GM21717 (cell line): ENCODE results near the gene CRYBG3.
A peak's percentile ranks its signal among the peaks of the same experiment; 100 is the strongest.
"Not testable (repeated sequence)": the region's sequence is repeated elsewhere in the genome, so short reads cannot be mapped to it uniquely, and the experiment has no call there.

ENCODE experiments used
- ATAC-seq: cut with Tn5 transposase; IDR thresholded peaks from one replicate; pipeline ENCODE4 v1.9.1; 2021; ENCODE audit warnings: mild to moderate bottlenecking, moderate library complexity; ENCODE audit not compliant: unreplicated experiment

Gene CRYBG3

DNA sequence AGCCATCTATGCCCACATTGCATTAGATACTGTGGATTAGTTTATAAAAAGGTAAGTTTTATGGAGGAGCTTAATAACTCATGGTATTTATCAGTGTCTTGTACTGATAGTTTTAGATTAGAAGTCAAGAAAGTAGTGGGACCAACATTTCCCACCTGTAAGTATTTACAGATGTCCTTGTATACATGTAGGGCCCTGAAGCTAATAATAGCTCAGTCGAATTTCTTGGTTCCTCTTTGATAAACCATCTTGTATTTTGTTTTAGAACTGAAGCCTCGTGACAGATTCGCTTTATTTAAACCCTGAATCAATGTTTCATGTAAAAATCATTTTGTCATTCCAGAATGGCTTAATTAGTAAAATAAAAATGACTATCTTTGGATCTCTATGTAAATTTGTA lies 73.4 kb downstream of the CRYBG3 start:
- peak; percentile 89 for ATAC-seq

DNA sequence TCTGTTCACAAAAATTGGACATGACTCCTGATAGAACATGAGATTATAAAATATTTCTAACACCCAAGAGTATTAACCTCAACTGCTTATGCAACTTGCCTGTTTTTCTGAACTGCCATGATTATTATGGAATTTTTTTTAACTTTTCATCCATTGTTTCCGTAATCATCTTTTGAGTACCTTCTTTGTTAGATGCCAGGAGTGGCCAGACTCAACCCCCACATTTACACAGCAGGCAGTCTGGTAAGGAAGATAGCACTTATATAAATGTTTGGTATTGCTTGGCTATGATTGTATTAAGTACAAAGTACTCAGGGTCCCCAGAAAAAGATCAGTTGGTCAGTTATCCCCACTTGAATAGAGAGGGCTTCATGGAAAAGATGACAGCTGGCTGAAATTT lies 74.3 kb downstream of the CRYBG3 start:
- ATAC-seq, result no peak

DNA sequence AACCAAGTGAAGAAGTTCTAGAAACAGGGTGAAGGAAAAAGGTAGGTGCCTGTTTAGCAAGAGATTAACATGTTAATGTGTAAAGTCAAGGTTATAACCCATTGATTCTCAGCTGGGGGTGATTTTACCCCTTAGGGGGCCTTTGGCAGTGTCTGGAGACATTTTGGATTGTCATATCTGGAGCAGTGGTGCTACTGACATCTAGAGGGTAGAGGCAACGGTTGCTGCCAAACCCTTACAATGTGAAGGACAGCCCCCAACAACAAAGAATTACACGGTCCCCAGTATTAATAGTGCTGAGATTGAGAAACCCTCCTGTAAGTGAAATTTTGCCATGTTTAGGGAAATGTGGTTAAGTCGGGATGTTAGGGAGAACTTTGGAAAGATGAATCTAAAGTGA lies 74.7 kb downstream of the CRYBG3 start:
- no peak for ATAC-seq

DNA sequence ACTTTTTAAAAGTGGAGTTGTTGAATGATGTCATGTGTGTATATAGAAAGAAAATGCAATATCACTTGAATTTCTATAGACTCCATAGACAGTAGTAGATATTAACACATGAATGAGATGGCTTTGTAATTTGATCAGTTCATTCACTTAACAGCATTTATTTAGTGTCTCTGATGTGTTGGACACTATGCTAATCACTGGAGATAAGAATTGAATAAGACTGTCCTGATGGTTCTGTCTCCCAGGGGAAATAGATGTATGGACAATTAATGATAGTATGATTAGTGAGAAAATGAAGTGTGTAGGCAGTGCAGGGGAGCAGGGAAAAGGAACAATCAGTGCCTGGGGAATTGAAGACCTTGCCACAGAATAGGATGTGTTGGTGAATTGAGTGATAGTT lies 77.5 kb downstream of the CRYBG3 start:
- no peak for ATAC-seq

DNA sequence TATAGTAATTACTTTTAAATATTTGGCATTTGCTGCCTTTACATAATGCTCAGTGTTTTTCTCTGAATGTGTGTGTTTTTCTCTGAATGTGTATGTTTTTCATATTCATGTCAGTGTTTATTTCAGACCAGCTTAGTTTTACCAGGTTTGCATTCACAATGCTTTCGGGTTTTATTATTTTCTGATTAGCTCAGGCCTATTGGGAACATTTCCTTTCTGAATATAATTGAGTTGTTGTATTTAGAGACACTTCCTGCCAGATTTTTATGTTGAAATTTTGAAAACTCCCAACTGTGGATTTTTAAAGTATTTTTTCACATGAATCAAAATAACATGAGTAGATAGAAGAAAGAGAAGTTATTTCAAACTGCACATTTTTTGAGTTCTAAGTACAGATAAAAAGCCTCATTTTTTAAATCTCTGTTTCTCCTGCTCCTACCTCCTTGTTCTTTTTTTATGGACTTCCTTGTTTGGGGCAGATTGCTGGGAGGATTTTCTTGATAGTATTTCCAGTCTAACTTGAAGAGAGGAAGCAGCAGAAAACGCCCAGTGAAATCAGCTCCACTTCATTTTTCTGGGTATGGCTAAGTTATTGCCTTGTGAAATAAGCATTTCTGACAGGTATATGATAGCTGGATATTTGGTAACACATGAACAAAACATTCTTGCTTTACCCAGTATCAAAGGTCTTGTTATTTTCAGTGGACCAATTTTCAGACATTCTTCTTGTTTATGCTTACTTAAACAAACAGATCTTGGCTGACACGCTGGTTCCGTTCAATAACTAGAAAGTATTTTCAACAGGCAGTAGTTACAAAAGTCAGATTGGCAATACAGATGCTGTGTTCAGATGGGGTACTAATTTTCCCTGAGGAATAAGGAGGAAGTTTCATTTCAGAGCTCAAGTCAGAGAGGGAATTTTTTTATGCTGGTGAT lies 79.8 kb downstream of the CRYBG3 start:
- no peak for ATAC-seq

DNA sequence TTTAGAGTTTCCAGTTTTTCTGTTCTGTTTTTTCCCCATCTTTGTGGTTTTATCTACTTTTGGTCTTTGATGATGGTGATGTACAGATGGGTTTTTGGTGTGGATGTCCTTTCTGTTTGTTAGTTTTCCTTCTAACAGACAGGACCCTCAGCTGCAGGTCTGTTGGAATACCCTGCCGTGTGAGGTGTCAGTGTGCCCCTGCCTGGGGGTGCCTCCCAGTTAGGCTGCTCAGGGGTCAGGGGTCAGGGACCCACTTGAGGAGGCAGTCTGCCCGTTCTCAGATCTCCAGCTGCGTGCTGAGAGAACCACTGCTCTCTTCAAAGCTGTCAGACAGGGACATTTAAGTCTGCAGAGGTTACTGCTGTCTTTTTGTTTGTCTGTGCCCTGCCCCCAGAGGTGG lies 88.0 kb downstream of the CRYBG3 start:
- ATAC-seq, result not testable (repeated sequence)

DNA sequence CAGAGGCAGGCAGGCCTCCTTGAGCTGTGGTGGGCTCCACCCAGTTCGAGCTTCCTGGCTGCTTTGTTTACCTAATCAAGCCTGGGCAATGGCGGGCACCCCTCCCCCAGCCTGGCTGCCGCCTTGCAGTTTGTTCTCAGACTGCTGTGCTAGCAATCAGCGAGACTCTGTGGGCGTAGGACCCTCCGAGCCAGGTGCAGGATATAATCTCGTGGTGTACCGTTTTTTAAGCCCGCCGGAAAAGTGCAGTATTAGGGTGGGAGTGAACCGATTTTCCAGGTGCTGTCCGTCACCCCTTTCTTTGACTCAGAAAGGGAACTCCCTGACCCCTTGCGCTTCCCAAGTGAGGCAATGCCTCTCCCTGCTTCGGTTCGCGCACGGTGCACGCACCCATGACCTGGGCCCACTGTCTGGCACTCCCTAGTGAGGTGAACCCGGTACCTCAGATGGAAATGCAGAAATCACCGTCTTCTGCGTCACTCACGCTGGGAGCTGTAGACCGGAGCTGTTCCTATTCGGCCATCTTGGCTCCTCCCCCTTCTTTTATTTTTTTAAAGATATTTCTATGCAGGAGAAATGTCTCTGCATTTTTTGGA lies 88.5 kb downstream of the CRYBG3 start:
- not testable (repeated sequence) for ATAC-seq

DNA sequence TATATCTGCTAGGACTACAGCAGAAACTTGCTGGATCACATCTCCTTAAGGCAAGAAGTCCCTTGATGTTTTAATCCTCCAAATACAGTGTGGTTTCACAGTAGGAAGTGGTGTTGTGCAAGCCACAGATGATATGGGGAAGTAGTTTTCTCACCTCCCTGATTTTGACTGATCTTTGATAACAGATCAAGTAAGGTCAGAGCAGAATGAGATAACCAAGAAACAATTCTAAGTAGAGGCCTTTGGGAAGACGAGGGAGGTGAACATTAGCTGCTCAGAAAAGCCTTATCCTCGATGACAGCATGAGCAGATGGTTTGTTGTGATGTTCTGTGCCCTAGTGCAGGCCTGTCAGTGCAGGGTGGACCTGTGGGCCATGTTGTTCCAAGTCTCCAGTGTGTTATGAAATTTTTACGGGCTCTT lies 89.1 kb downstream of the CRYBG3 start:
- ATAC-seq, result no peak

DNA sequence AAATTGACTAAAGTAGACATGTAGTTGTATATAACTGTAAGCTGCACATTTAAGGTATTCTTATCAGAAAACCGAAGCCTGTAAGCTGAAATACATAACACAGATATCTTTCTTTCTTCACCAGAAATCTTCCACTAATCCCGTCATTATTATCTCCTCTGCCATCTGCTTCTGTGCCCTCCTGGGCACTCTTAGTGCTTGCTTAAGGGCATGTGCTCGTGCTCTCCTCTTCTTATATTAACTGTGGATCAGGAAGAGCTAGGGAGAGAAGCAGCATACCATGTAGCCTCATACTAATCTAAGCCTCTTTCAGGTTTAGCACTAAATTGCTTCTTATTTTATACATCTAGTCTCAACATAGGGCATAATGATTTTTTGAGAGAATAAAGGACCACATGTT lies 89.6 kb downstream of the CRYBG3 start:
- no peak for ATAC-seq

DNA sequence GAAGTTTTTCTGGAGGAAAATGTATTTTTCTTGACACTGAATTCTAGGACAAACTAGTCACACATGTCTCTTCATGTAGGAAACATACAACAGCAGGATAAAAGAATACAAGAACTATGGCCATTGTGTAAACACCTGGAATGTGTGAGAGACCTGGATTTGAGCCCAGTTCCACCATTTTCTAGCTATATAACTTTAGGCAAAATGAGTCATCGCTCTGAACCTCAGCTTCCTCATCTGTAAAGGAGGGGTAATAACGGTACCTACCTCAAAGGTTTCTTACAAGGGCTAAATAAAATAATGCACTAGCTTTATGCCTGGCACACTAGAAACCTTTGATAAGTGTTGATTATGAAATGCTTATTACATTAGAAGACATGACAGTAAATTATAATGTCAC lies 92.6 kb downstream of the CRYBG3 start:
- no peak for ATAC-seq

DNA sequence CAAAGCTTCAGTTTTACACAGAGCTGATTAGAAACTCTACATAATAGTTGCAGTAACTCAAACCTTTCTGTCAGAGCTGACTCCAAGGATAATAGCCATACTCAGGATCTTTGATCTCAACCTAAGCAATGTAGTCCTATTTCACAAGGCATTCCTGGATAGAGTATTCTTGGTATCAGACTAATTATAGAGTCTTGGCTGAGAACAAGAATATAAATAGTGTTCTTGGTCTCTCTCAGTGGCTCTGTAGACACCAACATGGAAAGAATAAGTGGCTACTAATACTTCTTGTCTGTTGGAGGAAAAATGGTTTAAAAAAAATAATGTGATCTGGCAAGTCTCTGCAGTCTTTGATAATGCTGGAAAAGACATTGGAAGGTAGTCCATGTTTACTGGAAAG lies 94.8 kb downstream of the CRYBG3 start:
- no peak for ATAC-seq

DNA sequence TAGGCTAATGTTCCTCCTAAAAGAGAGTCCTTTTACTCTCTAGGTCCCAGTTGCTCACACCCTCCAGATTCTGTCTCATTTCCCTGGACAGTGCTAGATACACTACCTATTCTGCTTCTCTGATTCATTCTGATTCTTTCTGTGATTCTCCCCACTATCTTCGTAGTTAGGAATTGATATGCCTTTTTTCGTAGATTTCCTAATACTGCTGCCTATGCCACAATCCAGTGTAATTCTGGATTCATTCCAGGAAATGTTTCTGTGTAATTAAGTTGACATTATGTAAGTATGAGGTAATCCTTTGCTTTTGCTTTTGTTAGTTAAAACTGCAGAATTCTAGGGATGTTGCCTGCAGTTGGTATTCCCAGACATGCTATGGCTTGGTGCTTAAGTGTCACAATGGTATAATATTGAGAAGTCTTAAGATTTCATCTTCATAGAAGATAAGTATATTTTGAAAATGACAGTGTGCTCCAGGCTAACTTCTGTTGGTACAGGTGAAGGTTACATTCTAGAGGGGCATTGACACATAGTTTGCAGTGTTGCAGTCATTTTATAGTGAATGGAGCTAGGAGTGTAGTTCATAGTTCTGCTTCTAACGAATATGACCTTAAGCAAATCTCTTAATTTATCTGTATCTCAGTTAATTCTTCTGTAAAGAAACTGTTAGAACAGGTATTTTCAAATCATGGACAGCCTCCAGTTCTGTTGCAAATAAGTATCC lies 96.2 kb downstream of the CRYBG3 start:
- no peak for ATAC-seq

DNA sequence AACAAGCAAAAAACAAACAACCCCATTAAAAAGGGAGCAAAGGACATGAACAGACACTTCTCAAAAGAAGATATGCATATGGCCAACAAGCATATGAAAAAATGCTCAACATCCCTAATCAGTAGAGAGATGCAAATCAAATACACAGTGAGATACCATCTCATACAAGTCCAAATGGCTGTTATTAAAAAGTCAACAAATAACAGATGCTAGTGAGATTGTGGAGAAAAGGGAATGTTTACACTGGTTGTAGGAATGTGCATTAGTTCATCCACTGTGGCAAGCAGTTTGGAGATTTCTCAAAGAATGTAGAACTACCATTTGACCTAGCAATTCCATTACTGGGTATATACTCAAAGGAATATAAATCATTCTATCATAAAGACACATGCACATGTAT lies 105.9 kb downstream of the CRYBG3 start:
- no peak for ATAC-seq

DNA sequence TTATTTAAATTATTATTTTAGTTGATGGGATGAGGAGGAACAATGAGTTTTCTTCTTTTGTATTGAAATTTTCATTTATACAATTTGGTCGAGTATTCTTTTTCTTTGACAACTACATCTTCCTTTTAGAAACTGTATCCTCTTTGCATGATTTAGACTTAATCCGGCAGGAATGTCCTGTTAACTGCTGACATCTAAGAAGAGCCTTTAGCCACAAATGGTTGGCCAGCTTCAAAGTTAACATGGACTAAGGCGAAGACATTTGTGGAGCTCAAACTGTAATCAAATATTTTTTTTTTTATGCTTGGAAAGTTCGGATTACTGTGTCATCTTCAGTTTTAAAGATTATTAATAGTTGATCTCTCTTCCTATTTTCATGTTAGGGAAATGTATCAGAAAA lies 107.2 kb downstream of the CRYBG3 start:
- ATAC-seq, result no peak

DNA sequence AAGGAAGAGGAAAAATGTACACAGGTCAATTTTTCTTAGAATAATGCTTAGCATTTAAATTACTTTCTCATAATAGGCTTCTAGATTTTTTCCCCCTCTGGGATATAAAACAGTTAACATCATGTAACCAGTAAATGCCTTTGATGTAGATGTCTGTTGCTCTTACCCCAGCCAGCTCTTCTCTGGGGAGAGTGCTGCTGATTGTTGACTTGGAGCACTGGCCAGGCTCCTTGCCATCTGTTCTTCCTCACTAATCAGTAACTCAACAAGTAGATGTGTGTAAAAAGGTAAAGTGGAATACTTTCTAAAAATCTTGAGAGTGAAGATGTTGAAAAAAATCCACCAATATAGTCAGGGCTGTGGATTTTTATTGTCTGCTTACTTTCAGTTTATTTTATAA lies 108.2 kb downstream of the CRYBG3 start:
- ATAC-seq, result no peak

DNA sequence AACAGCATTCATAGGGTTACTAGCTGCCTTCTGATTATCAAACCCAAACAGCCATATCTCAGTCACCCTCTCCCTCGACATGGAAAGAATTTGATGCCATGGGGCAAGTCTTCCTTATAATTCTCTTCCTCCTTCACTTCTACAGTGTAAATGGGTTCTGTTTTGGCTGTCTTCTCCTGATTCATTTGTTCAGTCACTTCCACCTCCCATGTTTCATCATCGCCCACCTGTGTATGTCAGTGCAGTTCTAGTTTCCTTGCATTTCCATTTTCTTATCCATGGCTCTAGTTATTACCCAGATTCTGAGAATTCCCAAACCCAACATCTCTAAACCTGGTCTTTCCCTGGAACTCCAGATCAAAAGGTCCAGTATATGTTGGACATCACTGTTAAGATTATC lies 109.4 kb downstream of the CRYBG3 start:
- no peak for ATAC-seq

DNA sequence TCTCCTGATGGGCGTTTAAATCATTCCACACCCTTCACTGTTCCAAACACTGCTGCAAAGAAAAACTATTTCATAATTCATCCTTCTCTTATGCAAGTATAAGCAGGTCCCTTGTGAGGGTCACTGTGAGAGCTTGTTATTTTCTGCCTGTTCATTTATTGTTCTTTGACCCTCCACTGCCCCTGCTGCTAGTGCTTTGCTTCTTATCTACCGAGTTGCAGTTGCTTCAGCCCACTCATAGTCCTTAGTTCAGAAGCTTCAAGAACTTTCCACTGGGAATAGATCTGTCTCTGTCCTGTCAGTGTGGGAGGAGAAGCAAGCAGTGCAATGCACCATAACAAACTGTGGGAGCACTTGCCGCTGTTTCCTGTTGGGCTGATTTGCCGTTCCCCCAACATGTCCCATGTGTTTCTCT lies 110.6 kb downstream of the CRYBG3 start:
- no peak for ATAC-seq

DNA sequence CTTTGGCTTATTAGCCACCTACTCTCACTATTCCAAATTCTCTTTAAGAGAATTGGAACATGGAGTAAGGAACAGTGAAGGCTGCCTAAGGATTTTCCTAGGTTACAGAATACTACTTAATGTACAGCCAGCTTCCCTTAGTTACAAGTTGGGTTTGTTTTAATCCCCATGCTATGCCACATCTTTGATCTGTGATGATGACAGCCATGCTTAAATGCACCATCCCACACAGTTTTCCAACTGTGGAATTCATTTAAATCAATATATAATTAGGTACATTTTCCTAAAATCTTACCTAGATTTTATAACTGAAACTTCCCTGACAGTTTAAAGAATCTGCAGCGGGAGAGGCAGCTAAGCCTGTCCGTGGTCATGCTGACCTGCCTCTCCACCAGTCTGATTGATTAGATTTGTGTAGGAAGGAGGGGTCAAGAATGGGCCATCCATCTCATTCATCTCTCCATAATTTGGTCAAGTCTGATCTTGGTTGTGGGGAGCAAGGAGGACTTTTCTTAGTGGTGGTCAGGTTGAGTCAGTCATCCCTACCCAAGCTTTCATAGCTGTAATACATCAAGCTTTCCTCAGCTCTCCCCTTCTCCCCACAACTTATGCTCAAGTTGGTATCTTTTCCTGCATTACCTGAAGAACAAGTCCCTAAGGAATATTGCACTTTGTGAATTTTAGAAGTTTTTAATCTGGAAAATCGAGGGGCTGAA lies 113.3 kb downstream of the CRYBG3 start:
- ATAC-seq, result no peak

DNA sequence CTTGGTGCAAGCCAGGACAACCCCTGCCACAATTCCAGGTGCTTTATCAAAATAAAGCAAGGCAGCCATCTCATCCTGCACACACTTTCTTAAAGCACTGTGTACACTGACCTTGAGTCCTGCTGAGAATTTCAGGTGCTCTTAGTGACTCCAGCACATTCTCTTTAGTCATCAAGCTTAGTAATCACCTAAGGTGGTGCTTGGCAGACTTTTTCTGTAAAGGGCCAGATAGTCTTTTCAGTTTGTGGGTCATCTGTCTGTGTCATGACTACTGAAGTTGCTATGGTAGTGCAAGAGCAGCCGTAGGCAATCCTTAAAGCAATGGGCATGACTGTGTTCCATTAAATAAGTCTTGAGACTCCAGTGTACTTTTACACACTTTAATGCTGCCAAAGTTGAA lies 114.0 kb downstream of the CRYBG3 start:
- no peak for ATAC-seq

DNA sequence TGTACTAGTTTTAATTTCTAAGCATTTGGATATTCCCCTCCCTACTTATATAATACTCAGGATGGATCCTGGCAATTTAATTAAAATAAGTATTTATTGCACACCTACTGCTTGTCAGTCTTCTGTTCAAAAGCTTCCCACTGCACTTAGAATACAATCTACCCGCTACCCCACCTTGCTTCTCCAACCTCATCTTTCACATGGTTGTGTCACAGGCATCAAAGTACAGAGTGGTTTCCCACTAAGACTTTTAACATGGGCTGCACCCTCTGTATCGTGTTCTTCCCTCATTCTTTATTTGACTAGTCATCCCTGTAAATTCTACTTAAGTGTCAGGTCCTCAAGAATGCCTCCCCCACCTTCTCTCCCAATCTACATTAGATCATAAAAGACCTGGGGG lies 115.4 kb downstream of the CRYBG3 start:
- no peak for ATAC-seq

DNA sequence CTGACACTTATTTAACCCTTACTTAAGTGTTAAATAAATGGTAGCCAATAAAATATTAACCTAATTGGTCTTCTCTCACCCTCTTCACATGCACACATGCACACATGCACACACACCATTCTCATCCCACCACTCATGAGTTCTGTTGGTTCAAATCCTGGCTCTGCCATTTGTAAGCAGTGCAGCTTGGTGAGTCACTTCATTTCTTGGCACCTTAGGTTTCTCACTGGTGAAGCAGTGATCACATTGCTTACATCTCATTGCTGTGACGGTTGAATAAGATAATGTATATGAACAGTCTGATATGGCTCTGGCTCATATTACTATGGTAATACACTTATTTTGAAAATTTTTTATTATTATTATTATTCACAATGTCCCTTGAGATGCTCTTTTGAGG lies 116.6 kb downstream of the CRYBG3 start:
- no peak for ATAC-seq
